HUDEP-2 (cell line): ENCODE data around the gene EIF4E1B.

Experiments
- DNase-seq, 76 experiments: peaks; one replicate each; lab custom pipeline; 2025; ENCODE audit not compliant: unreplicated experiment in 76 of 76; lab: John Stamatoyannopoulos, UW

EIF4E1B gene

DNA sequence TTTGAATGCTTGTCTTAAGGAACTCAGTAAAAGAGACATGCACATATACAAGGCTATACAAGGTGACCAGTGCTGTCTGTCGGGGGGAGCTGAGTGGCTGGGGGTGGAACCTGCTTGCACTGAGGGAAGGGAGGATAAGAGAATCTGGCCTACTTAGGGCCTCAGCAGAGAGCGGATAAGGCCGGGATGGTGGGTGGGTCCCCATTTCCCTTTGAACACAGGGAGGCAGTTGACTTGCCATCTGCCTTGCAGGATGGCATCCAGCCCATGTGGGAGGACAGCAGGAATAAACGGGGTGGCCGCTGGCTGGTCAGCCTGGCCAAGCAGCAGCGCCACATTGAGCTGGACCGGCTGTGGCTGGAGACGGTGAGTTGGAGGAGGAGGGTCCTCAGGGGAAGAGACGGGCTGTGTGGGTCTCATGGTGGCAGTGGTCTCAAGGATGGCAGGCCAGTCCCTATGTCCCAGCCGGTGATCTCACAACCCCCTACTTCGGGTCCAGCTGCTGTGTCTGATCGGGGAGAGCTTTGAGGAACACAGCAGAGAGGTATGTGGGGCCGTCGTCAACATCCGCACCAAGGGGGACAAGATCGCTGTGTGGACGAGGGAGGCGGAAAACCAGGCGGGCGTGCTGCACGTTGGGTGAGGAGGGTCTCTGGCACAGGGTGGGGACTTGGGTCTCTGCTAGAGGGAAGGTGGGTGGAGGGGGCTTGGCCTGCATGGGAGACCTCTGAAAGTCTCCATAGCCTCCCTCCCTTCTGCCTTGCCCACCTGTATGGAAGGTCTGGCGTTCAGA lies 14.6 kb downstream of the EIF4E1B start:
- DNase-seq = peak in 35 of 76 experiments; percentile 6 to 76 (median 42)

DNA sequence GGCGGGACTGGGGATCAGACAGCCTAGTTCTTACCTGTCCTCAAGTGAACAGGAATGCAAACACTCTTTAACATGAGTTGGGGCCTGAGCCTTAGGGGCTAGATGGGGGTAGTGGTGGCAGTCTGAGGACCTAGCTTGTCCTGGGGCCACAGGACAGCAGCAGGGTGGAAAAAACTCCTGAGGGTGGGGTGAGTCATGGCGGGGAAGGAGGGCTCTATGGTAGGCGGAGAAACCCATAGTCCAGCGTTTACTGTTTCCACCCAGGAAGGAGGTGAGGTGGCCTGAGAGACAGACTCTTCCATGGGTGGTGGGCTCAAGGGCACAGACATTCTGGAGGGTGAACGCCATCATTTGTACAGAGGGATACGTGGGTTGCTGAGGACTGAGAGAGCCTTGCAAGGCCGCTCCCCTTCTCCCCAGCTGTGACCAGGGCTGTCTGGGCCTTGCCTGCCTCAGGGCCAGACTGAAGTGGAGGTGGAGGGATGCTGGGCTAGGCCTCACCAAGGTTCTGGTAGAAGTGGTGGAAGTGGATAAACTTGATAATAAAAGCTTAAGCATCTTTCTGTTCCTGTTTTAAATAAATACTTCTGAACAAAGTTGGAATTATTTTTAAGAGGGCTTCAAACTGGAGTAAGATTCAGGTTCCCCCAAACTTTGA lies 15.7 kb downstream of the EIF4E1B start:
- DNase-seq = no peak

DNA sequence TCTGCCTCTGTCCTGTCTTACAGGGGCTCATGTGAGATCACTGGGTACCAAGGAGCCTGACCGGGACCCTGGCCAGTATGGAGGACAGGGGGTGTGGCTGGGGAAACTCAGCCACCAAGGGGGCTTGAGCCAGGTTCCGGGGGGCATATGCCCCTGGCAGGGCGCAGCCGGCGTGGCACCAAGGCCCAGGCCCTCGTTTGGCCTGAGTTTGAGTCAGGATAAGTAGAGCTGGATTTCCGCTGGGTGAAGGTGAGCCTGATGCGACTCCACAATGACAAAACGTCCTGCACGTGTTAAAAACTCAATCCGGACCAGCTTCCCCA lies 16.2 kb downstream of the EIF4E1B start:
- DNase-seq = no peak

DNA sequence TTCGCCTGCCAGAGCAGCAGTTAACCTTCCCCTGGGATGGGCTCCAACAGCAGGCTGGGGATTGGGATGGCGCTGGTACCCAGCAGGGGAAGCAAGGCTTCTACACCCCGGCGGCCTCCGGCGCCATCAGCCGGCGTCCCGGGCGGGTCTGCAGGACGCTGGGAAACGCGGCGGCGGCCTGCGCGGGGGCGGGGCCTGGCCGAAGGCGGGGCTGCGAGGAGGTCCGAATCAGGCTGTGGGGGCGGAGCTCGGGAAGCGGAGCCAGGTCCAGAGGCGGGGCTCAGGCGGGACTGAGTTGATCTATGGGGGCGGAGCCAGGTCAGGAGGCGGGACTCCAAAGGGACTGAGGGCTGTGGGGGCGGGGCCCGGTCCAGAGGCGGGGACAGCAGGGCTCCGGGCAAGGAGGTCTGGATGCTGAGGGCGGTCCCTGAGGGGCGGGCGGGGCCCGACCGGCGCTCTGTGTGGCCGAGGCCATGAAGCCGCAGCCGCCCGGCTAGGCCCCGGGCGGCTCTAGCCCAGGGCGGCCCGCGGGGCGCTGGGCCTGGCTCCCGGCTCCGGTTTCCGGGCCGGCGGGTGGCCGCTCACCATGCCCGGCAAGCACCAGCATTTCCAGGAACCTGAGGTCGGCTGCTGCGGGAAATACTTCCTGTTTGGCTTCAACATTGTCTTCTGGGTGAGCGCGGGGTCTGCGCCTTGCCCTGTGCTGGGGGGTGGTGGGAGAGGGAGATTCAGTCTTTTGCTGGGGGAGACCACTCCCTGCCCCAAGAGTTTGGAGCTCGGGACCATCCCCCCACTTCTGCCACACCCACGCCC lies 16.8 kb downstream of the EIF4E1B start, which contains the start of gene TSPAN17:
Gene TSPAN17, plus strand, starts transcription at position 455 of the 813 bp plus-strand sequence. Its CDS starts 132 bp downstream, at position 587.
- DNase-seq = peak; percentile 76 to 100 (median 99)

DNA sequence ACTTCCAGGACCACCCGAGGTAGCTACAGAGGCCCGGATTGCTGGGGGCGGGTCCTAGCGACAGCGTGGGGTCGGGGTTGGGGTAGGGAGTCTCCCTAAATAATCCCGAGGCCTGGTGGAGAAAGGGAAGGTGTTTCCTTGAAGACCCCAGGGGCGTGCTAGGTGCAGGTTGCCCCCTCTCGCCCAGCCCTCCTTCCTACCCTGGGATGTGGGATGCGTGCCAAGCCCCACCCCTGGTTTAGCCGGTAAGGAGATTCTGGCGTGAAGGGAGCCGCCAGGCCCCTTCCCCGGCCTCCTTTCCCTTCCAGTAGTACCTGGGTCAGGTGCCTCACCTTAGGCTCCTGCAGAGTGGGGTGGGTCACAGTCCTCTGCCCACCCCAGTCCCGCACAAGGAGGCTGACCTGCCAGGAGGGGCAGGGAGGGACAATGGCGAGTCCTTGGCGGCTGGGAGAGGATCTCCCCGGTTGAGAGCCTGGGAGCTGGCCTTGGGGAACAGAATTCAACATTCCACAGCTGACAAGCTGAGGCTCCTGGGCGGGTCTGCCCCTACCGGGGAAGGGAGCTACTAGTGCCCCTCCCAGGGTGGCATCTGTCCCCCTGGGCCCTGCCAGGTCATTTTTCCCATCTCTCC lies 17.5 kb downstream of the EIF4E1B start:
- peak in 61 of 76 experiments; percentile 2 to 84 (median 53) for DNase-seq

DNA sequence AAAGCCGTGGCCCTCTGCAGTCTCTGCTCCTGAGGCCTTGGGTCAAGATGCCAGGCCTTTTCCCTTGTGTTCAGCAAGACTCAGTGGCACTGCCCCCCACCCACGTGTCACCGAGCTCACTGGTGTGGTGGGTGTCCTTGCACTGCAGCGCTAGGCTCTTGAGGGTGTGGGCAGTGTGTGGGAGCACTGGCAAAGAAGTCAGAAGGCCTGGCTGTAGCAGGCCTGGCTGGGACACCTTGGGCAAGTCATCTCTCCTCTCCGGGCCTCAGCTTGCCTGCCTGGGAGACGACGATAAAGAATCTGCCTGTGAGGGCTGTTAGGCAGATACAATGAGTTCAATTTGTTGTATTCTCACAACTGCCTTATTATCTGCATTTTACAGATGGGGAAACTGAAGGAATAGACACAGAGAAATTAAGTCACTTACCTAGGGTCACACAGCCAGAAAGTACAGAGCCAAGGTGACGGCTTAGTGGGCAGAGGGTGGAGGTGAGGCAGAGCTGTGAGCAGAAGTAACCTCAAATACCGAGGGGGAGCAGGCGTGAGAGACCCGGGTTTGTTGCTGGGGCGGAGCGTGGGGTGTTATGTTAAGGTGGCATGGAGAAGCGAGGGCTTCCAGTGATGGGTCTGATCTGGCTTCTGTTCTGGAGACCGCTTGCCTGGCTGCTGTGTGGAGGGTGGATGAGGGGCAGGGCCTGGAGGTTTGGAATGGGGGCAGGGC lies 18.2 kb downstream of the EIF4E1B start:
- peak in 75 of 76 experiments; percentile 66 to 97 (median 89) for DNase-seq

DNA sequence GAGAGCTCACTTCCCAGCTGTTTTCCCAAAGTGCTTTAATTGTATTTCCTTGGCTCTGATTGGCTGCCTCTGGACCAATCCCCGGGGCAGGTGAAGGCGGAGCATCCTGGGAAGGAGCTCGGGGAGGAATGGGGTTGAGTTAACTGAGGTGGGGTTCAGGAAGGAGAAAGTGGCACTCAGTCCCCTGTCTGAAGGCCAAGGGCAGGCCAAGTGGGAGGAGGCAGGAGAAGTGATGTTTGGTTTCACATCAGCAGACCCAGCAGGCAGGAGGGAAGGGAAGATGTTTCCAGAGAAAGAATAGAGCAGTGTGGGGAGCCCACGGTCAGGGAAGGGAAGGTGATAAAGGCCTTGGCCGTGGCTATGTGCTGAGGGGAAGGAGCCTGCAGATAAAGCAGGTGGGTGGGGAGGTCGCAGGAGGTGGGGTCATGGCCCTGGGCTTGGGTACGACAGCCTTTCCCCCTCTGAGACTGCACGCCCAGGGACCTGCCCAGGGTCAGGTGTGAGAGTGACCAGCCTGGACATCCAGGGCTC lies 19.9 kb downstream of the EIF4E1B start:
- peak in 8 of 76 experiments; percentile 6 to 29 (median 18) for DNase-seq

DNA sequence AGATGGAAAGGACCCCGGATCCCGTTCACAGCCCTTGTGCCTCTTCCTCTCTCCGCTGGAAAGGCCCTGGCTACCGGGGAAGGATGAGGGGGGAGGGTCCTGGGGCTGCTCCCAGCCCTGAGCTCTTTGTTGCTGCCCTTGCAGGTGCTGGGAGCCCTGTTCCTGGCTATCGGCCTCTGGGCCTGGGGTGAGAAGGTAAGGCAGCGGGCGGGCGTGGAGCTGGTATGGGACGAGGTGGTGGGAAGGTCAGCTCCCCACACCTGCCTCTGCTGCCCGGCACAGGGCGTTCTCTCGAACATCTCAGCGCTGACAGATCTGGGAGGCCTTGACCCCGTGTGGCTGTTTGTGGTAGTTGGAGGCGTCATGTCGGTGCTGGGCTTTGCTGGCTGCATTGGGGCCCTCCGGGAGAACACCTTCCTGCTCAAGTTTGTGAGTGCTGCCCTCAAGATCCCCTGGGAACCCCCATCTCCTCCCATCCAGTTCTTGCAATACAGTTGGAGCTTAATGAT lies 21.1 kb downstream of the EIF4E1B start:
- no peak for DNase-seq

DNA sequence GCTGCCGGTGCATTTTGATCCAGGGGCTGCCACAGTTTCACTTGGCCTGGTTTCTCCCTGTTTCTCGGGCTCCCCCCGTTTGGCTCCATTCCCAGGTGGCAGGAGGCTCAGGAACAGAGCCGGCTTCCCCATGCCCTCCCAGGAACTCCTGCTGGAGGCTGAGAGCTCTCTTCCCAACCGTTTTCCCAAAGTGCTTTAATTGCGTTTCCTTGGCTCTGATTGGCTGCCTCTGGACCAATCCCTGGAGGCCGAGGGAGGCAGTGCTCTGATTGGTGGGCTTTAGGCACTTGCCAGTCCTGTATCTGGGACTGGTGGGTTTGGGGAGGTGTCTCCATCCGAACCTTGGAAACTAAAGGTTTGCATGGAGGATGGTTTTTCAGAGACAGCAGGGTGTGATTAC lies 21.7 kb downstream of the EIF4E1B start:
- DNase-seq = no peak

DNA sequence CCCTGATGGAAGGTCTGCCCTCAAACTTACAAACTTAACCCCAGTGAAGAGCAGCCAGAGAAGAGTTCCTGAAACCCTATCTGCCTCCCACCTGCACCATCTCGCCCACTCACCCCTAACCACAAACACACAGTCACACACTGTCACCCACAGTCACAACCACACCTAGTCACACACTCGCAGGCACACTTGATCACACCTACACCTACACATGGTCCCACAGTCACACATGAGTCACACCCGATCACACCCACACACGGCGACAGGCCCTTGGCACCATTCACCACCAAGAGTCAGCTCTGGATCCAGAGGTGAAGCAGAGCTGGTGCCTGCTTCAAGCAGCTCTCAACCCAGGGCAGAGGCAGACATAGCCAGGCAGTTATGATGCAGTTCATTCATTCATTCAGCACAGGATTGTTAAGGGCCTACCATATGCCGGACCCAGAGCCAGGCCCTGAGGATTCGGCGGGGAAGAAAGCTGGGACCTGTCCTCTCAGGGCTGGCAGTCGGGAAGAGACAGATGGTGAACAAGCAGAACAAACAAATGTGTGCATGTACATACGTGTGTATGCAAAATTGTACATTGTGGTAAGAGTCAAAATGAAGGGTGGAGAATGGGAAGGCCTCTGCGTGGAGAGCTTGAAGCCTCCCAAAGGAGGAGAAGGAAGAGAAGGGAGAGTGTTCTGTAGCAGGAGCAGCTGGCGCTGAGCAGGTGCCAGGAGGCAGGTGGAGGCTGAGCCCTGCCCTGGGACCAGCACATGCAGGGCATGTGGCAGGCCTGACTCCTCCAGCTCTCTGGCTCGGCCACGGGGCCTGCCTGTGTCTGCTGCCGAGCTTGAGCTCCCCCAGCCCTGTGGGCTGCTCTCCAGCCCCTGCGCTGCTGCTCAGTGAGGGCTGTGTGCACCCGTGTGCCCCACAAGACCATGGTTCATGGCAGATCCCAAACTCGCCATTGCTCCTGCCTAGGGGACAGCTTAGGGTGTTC lies 23.2 kb downstream of the EIF4E1B start:
- peak in 54 of 76 experiments; percentile 5 to 81 (median 46) for DNase-seq

DNA sequence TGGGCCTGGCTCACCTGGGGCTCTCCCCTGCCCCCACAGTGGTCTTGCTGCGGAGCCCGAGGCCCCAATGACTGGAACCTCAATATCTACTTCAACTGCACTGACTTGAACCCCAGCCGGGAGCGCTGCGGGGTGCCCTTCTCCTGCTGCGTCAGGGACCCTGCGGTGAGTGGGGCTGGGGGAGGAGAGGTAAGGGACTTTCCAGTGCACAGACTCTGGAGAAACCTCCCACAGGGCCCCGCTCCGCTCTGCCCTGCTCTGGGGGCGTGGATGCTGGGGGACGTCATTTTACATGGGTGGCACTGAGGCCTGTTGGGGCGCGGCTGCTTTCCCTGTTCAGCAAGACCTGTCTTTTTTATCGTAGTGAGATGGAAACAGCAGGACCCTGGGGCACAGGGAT lies 24.4 kb downstream of the EIF4E1B start:
- no peak for DNase-seq

DNA sequence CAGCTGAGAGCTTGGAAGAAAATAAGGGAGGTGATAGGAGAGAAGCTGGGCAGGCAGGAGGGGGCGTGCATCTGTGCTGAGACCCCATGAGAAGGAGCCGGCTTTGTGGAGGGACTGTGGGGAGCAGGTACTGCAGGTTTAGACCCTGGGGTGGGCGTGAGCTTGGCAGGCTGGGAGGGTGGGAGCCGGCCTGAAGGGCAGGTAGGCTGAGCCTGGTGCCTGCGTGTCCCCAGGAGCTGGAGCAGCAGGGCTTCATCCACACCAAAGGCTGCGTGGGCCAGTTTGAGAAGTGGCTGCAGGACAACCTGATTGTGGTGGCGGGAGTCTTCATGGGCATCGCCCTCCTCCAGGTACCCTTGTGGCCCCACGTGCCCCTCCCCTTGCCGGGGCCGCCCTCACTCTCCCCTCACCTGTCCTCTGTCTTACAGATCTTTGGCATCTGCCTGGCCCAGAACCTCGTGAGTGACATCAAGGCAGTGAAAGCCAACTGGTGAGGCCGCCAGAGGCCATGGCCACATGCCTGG lies 26.1 kb downstream of the EIF4E1B start:
- DNase-seq = no peak

DNA sequence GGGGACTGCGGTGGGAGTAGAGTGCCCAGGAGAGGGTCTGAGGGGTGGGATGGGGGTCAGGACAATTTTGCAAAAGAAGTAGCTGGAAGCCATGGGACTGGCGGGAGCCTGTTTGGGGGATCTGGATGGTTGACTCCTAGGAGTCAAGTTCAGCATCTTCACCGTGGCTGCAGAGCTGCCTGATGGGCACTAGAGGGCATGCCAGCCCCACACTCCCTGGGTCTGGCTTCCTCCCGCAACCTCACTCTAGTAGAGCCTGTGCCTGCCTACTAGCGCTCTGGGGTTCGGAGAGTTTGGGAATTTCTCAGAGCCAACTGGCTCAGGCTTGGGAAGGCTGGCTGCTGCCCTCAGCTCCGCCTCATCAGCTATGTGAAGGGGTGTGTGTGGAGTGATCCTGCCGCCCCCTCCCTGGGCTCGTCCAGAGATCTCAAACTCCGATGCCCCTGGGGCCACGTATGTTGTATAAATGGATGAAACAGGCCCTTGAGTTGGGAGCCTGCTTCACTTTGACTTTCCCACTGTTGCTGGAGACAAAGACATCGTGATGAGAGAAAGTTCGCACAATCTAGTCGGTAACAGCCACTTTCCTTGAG lies 27.6 kb downstream of the EIF4E1B start:
- DNase-seq = peak in 46 of 76 experiments; percentile 5 to 62 (median 25)

DNA sequence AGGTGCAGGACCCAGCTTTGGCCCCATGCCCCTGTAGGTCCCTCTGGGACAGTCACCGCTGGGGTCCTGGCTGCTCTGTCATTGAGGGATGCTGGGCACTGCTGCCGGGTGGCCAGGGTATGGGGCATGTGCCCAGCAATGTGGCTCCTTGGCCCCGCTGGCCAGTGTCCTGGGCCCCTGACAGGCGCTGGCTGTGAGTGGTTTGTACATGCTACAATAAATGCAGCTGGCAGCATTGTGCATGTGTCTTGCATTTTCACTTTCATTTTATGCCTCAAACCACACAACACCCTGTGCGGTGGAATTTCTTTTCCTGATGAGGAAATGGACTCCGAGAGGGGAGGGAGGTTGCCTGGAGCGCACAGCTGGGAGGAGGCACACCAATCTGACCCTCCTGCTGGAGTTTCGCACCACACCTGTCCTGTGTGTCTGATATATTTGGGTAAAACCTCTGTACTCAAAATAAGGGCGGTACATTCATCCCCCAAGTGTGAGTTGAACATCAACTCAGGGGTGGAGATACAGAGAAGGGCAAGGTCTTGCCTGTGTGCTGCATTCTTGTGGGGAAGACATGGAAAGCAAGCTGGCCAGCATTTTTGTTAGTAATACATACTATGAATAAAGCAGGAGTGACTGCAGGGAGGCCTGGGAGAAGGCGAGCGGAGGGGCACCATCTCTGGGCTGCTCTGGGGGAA lies 28.5 kb downstream of the EIF4E1B start:
- DNase-seq = no peak

DNA sequence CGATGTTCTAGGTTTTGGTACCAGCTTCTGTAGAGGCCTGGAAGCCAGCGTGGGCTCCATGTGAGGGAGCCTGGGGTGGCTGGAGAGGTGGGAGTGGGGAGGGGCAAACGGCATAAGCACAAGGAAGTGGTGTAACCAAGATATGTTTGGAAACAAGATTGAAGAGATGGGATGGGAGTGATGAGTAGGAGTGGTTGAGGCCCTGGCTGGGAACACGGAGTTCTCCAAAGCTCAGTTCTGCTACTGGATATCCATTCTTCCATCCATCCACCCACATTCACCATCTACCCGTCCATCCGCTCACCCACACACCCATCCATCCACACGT lies 29.0 kb downstream of the EIF4E1B start:
- no peak for DNase-seq

DNA sequence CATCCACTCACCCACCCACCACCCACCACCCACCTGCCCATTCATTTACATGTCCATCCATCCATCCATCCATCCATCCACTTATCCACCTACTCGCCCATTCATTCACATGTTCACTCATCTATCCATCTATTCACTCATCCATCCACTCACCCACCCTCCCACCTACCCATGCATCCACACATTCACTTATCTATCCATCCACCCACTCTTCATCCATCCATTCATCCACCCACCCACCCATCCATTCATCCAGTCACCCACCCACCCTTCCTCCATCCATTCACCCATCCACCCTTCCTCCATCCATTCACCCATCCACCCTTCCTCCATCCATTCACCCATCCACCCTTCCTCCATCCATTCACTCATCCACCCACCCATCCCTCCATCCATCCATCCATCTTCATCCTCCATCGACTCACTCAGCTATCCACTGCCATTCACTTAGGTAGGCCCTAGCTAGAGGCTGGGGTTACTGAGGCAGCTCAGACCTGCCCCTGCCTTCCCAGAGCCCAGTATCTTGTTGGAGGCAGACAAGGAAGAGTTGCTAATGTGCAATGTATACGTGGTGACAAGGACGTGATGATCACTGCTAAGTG lies 29.5 kb downstream of the EIF4E1B start:
- no peak for DNase-seq

DNA sequence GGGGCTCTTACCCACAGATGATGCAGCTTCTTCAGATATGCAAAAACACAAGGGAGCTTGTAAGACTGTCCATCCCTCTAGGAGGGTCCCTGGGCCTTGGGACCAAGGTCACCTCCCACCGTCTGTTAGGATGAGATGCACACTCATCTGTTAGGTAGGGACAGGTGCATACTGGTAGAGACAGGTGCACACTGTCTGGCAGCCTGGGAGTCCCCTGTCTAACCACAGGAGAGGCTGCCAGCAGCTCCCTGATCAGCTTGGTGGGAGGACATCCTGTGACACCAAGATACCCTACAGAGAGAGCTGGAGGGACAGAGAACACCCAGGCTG lies 30.0 kb downstream of the EIF4E1B start:
- DNase-seq = no peak
